ENCODE data around the gene DENND1A.

The DENND1A gene

DNA sequence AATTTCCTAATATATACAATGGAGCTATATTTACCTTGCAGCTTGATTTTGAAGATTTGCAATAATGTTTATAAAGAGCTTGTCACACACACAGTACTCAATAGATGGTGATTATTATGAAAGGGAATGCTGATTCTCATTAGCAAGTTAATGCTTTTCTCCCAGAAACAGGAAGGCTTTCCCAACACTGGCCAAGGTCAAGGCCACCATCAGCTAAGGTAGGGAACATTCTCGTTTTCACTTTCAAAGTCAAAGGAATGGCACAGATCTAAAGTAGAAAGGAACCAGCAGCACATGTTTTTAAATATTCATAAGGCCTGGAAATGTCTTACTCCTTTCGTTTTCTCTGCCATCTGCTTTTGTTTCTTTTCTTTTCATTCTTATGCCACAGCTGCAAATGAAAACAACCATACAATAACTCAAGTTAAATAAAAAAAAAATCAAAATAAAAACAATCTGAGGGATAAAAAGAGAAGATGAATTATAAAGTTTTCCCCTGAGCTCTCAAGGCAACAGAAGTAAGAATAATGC is 307.1 kb downstream of the DENND1A start:
- TF ChIP-seq EZH2phosphoT487 (IDR thresholded peaks at IDR 0.05; ENCODE audit: borderline replicate concordance) (no peak), CTCF (conservative IDR thresholded peaks at IDR 0.05; ENCODE audit: low read length) (no peak)
- no peaks in the 10 kb centered on the region for H3K9me2 ChIP-seq (replicated peaks; ENCODE audit: low read depth, low read length)

DNA sequence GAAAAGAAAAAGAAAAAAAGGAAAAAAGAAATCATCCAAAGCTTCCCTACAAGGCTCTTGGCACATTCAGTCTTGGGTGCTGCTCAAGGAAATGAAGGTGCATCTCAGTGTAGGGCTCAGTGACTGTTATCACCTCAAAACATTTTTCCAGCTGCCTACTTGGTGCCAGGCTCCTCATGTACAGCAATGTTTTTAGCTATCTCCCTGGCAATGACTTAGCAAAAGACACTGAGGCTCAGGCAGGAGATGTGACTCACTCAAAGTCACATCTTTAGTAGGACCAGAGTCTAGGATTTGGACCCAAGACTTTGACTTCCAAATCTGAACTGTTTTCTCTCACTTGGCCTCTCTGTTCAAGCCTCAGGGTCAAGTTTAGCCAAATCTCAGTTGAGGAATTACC is 309.7 kb downstream of the DENND1A start:
- no peaks in the 10 kb centered on the region for H3K4me1 ChIP-seq (ENCODE audit: insufficient read depth, low read length, poor library complexity, severe bottlenecking)
- no peaks in the 10 kb centered on the region for H3K9me2 ChIP-seq (replicated peaks; ENCODE audit: low read depth, low read length)
- no peak overlapping the region for H3K4me3 ChIP-seq (ENCODE audit: low read length, poor library complexity, severe bottlenecking)
- H3F3A ChIP-seq (ENCODE audit: low read depth) = no peaks in the 10 kb centered on the region
- no peaks in the 10 kb centered on the region for H4K20me1 ChIP-seq (ENCODE audit: insufficient read depth, low read length, poor library complexity, severe bottlenecking)
- H3K9me3 ChIP-seq (ENCODE audit: insufficient read depth, low read depth, low read length) = no peaks in the 10 kb centered on the region
- H2AFZ ChIP-seq (ENCODE audit: low read length) = no peak overlapping the region
- H3K79me2 ChIP-seq (ENCODE audit: insufficient read depth, low read length) = no peaks in the 10 kb centered on the region
- H3K27me3 ChIP-seq (ENCODE audit: insufficient read depth, low read length, poor library complexity, severe bottlenecking) = no peaks in the 10 kb centered on the region
- no peak overlapping the region for H3K4me2 ChIP-seq (ENCODE audit: low read depth, low read length, poor library complexity, severe bottlenecking)
- H3K9ac ChIP-seq (ENCODE audit: low read depth, low read length, poor library complexity, severe bottlenecking) = no peak overlapping the region
- TF ChIP-seq EZH2phosphoT487 (IDR thresholded peaks at IDR 0.05; ENCODE audit: borderline replicate concordance) = no peak
- TF ChIP-seq CTCF (conservative IDR thresholded peaks at IDR 0.05; ENCODE audit: low read length) = no peak
- H3K36me3 ChIP-seq (ENCODE audit: insufficient read depth, low read length) = no peaks in the 10 kb centered on the region

More for the DNA sequence above, 307.1 kb downstream of the DENND1A start:
- Histone ChIP-seq H2AFZ (ENCODE audit: low read length) (no peak overlapping the region), H3K9ac (ENCODE audit: low read depth, low read length, poor library complexity, severe bottlenecking) (no peak overlapping the region), H3K79me2 (ENCODE audit: insufficient read depth, low read length) (no peaks in the 10 kb centered on the region), H3K4me2 (ENCODE audit: low read depth, low read length, poor library complexity, severe bottlenecking) (no peak overlapping the region), H3K9me3 (ENCODE audit: insufficient read depth, low read depth, low read length) (no peaks in the 10 kb centered on the region), H3K27me3 (ENCODE audit: insufficient read depth, low read length, poor library complexity, severe bottlenecking) (no peaks in the 10 kb centered on the region), H4K20me1 (ENCODE audit: insufficient read depth, low read length, poor library complexity, severe bottlenecking) (no peaks in the 10 kb centered on the region), H3K4me1 (ENCODE audit: insufficient read depth, low read length, poor library complexity, severe bottlenecking) (peaks cover under 1% of the 10 kb centered on the region), H3K36me3 (ENCODE audit: insufficient read depth, low read length) (no peaks in the 10 kb centered on the region), H3K4me3 (ENCODE audit: low read length, poor library complexity, severe bottlenecking) (no peak overlapping the region), H3F3A (ENCODE audit: low read depth) (no peaks in the 10 kb centered on the region)

DNA sequence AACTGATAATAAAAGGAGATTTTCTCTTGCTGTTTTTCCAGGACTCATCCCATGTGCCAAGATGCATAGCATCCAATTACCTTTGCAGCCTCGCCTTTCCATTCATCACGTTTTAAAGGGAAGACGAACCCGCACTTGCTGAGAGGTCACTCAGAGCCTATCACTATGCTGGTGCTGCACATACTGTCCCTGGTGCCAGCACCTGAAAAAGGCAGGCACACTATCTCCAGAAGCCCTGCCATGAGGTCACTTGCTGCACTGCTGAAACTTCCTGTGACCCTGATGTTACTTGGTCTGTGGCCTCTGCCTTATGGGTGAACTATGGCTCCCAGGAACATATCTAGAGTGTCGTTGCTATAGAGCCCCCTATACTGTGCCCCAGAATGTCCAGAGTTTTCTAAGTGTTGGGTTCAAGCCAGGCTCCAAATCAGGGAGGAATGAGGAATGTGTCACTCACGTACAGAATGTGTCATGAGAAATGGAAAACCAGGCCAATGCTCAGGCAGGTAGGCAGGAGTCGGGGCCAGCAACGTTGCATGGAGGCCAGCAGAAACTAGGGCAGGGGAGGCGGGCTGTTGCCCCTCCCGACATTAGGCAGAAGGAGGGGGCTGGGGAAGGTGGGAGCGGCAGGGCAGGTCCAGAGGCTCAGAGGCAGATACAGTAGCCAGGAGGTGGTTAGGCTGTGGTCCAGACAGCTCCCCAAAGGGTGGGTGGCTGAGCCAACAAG is 311.8 kb downstream of the DENND1A start:
- H3K36me3 ChIP-seq (ENCODE audit: insufficient read depth, low read length) = no peaks in the 10 kb centered on the region
- no peak overlapping the region for H2AFZ ChIP-seq (ENCODE audit: low read length)
- H3K4me2 ChIP-seq (ENCODE audit: low read depth, low read length, poor library complexity, severe bottlenecking) = no peak overlapping the region
- no peak overlapping the region for H3K9ac ChIP-seq (ENCODE audit: low read depth, low read length, poor library complexity, severe bottlenecking)
- H3K9me2 ChIP-seq (replicated peaks; ENCODE audit: low read depth, low read length) = no peaks in the 10 kb centered on the region
- no peak overlapping the region for H3K4me3 ChIP-seq (ENCODE audit: low read length, poor library complexity, severe bottlenecking)
- H3K27me3 ChIP-seq (ENCODE audit: insufficient read depth, low read length, poor library complexity, severe bottlenecking) = no peaks in the 10 kb centered on the region
- TF ChIP-seq CTCF (conservative IDR thresholded peaks at IDR 0.05; ENCODE audit: low read length) (no peak), EZH2phosphoT487 (IDR thresholded peaks at IDR 0.05; ENCODE audit: borderline replicate concordance) (no peak)
- H3K9me3 ChIP-seq (ENCODE audit: insufficient read depth, low read depth, low read length) = no peaks in the 10 kb centered on the region
- no peaks in the 10 kb centered on the region for H3K79me2 ChIP-seq (ENCODE audit: insufficient read depth, low read length)
- H3K4me1 ChIP-seq (ENCODE audit: insufficient read depth, low read length, poor library complexity, severe bottlenecking) = no peaks in the 10 kb centered on the region
- no peaks in the 10 kb centered on the region for H4K20me1 ChIP-seq (ENCODE audit: insufficient read depth, low read length, poor library complexity, severe bottlenecking)
- no peaks in the 10 kb centered on the region for H3F3A ChIP-seq (ENCODE audit: low read depth)
